HG02943 (cell line): Measurements from ENCODE around the gene LRSAM1.

Experiments
- ATAC-seq: cut with Tn5 transposase; IDR thresholded peaks from one replicate; pipeline ENCODE4 v1.9.1; 2021; ENCODE audit warnings: mild to moderate bottlenecking, low read depth, moderate library complexity; ENCODE audit not compliant: unreplicated experiment

LRSAM1 gene

DNA sequence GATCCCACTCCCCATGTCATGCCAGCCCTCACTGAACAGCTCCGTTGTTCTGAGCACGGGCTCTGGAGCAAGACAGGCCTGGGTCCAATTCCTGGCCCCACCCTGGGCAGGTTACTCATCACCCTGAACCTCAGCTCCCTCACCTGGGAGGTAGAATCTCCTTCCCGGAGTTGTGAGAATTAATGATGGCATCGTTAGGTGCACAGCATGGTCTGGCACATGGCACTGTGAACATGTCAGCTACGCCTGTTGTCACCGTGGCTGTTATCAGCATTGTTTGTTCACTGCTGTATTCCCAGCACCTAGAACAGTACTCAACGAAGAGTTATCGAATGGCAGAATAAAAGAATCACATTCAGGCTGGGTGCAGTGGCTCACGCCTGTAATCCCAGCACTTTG, 43.0 kb downstream of the LRSAM1 start:
- no peak for ATAC-seq

- ATAC-seq = no peak
Observed at GRCh38 chr9:127495884-127496555, 44.7 kb downstream of the LRSAM1 start.

DNA sequence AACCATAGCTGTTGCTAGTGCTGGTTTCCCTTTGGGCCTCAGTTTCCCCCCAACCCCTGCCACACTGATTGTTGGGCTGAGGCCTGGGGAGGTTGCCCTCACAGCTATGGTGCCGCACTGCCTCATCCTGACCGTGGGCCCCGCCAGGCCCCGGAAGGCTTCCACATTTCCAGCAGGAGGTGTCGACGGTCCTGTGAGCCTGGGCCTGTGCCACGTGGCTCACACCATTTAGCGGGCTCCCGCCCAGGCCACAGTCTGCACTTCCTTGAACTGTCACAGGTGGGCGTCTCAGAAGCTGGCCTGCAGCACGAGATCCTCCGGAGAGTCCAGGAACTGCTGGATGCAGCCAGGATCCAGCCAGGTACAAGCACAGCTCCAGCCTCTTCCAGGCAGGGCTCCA, 45.7 kb downstream of the LRSAM1 start:
- ATAC-seq = no peak

DNA sequence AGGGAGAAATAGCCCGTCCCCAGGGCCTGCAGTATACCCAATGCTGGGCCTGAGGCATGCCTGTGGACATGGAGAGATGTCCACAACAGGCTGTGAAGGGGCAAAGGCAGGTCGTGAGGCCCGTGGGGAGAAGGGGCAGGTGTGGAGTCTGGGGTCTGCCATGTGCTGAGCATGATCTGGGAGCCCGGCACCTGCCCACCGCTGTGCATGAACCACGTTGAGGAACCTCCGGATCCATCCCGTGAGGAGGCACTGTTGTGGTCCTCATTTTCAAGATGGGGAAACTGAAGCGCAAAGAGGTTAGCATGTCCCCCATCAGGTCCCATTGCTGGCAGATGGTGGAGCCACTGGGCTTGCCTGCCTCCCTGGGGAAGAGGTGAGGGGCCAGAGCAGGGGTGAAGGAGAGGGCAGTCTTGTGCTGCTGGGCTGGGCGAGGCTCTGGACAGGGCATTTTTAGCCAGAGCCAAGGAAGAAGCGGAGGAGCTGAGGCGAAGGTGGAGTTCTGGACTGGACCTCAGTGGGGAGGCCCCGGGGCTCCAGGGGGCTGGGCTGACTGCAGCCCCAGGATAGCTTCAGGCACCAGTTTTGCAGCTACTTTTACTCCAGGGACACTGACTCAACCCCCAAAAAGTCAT, 46.5 kb downstream of the LRSAM1 start:
- no peak for ATAC-seq

DNA sequence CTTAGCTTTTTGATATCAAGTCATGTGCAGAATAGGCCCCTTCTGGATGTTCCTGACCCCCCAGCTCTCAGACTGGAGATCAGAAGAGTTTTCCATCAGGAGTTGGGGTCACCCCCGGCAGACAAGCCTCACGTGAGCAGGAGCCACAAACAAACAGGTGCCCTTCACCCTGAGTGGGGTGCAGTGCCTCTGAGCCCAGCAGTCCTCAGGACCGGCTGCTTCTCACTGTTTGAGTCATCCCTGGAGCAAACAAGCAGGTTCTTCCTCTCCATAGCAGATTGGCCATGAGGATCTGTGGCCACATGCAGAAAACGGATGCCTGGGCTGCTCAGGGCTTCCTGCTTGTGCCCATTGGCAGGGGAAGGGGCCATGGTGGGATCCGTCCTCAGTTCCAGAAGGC, 47.0 kb downstream of the LRSAM1 start:
- ATAC-seq = no peak

DNA sequence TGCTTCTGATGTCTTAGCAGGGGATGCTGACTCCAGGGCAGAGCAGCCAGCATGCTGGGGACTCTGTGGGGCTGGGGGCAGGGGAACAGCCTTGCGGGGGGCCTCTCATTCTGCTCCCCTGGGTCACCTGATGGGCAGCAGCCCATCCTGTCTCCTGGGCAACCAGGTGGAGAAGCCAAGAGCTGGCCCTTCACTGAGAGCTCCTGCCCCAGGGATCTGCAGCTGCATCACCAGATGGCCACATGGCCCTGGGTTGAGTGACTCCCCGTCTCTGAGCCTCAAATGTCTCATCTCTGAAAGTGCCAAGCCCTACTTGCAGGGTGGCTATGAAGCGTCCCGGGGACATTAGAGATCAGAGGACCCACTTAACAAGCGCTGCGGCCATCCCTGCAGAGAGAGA, 49.1 kb downstream of the LRSAM1 start:
- ATAC-seq = no peak

DNA sequence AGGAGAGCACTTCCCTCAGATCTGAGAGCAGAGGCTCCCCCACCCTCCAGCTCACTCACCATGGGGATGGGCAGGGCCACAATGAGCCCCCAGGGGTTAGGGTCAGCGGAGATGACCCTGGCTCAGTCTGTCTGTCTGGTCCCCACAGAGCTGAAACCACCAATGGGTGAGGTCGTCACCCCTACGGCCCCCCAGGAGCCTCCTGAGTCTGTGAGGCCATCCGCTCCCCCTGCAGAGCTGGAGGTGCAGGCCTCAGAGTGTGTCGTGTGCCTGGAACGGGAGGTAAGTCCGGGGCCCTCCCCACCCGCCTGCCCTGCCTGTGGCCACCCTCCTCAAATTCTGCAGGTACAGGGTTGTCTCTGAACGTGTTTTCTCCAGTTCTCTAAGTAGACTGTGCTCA, 49.6 kb downstream of the LRSAM1 start:
- no peak for ATAC-seq

- ATAC-seq = no peak
Observed at GRCh38 chr9:127501821-127502343, 50.6 kb downstream of the LRSAM1 start.

GRCh38 chr9:127502706-127503378, 51.5 kb downstream of the LRSAM1 start:
- ATAC-seq = no peak

DNA sequence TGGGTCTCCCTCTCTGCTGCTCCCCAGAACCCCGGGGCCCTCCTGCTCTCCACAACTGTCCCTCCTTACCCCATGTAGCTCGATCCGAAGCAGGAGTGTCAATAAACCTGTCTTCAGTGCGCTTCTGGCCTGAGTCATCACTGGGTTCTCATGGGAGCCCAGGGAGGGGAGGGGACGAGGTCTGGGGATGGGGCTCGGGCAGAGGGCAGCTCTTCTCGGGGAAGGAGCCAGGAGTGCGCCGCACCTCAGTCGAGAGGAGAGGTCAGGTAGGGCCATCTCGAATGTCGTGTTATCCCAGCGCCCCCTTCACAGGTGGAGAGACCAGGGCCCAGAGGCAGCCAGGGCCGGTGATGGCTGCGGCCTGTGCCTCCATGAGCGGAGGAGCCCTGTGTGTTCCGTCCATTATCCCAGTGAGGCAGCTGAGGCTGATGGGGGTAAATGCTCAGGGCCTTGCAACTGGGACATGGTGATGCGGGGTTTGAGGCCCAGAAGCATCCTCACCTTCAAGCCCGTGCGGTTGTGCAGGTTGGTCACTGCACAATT, 52.1 kb downstream of the LRSAM1 start:
- no peak for ATAC-seq

- ATAC-seq = no peak
Observed at GRCh38 chr9:127503947-127504886, 52.9 kb downstream of the LRSAM1 start.

- no peak for ATAC-seq
Observed at GRCh38 chr9:127504887-127505251, 53.6 kb downstream of the LRSAM1 start.

DNA sequence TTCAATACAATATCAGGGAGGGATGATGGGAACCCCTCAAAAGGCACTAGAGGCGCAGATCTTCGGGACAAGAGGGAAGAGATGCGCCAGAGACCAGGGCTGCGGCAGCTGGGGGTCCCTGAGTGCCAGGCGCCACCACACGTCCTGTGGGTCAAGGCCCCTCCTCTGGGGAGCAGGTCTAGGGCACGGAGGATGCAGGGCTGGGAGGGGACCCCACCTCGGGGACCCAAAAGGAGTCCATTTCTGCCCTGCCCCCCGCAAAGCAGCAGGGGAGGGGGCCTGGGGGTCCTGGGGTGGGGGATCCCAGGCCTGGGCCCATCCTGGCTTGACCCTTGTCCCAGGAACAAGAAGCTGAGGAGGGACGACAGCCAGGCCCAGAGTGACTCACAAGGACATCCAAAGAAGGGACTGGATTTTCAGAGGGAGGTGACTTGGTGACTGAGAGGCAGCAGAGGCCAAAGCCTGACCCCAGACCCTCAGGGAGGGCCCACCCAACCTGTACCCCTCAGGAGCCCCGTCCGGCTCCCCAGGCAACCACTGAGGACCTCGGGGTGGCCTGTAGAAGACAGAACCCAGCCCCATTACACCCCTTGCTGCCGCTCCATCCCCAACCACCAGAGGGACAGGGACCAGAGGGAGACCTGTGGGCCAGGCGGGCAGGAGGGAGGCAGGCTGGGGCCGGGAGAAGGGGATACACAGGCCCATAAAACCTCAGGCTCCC, 54.2 kb downstream of the LRSAM1 start:
- no peak for ATAC-seq

DNA sequence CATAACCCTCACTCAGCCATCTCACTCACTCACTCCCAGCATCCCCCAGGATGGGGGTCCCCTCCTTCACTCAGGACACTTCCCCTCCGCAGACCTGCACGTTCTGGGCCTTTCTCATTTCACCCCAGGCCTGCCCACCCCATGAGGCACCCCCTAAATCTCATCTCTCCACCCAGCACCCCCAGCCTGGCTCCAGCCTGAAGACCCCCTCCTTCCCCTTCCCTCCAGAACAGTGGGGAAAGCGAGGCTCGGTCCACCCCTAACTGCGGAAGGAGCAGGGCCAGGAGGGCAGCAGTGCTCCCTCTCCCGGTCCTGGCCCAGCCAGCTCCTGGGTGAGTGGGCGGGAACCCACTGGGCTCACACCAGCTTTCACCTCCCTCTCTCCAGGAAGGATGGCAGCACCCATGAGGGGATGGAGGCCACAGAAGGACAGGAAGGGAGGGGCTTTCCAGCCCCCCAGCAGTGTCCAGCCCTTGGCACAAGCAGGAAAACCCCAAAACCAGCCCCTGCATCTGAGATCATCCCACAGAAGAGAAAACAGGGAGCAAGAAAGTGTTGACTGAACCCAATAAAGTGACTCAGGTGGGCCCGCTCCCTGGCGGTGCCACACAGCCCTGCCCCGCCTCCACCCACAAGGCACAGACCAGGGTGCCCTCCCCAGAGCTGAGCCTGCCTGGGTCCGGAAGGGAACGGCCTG, 55.0 kb downstream of the LRSAM1 start:
- ATAC-seq = no peak

DNA sequence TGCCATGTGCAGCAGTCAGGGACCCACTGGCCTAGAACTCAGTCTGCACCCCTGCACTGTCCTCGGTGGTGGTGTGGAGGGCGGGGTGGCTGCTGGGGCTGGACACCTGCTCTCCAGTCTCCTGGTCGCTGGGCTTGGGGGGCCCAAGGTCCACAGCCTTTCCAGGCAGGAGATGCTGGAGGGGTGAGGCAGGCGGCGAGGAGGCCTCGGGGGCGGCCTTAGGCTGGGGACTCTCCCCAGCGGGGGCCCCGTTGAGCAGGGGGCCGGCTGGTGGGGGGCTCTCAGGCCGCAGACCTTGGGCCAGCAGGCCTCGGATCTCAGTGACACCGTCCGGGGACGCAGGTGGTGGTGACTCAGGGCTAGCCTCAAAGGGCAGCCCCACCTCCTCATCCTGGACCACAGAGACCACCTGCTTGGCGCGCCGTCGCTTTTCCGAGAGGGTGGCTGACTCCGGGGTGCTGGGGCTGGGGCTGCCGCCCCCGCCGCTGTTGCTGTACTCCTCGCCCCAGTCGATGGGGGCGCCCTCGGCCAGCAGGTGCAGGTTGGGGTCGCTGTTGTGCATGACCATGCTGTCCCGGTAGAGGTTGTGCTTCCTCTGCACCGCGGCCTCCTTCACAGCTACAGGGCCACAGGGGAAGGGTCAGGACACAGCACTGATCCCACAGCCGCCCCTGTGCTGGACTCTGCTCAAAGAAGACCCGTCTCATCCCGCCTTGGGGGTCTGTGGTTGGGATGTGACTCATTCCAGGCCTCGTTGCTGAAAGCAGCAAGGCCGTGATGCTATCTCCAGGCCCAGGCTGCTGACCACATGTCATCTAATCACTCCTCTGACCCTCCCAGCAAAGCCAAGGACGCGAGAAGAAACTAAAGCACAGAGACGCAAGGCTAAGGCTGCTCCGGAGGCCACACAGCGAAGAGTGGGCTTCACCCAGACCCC, 55.8 kb downstream of the LRSAM1 start:
- no peak for ATAC-seq

DNA sequence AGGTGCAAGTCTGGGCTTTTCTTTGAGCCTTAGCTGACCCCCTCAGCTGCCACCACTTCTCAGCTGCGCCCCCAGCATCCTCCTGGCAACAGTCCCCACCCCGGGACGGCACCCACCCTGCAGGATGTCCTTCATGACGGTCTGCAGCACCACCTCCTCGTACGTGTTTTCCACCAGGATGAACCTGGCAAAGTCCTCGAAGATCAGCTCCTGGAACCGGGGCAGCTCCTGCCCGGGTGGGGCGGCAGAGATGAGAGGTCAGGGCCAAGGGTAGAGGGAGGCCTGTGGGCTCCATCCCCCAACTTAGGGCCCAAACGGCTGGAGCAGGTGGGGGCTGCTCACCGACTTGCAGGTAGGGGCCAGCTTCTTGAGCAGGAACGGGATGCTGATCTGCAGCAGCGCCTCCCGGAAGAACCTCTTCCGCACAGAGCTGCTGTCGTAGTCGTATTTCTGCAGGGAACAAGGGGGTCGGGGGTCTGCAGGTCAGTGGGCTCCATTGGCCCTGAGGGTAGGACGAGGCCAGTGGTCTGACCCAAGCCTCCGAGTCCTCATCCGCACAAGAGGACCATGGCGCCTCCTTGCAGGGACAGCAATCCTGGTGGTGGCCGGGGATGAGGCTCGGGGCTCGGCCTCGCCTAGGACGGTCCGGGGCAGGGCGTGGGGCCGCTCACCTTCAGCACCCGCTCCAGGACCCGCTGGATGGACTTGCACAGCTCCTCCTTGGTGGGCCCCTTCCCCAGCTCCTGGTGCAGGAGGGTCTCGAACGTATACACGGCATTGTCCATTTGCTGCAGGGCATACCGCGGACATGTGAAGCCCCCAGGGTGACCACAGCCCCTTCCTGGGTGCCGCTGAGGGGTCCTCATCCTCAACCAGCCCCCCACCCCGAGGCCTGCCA, 56.7 kb downstream of the LRSAM1 start:
- ATAC-seq = no peak

DNA sequence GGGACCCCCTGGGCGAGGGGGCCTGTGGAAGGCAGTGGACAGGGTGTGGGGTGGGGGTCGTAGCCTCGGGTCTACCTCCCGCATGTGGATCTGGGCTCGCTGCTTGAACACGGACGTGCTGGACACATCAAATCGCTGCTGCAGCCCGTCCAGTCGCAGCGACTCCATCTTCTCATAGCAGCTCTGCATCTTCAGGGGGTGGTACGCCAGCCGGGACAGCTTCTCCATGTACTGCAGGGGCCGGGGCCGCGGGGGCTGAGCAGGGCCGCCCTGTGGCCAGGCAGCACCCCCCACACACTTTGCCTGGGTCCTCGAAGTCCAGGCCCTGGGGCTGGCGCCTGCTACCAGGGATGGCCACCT, 57.6 kb downstream of the LRSAM1 start:
- ATAC-seq = no peak
